Glutamatergic neuron (in vitro differentiated cells): ENCODE measurements around the gene CASP3. TPM values are rescaled to one million over a fixed set of nuclear protein-coding genes. Genes with fewer than 3 reads are reported as not detected.
"Not testable (repeated sequence)": the region's sequence is repeated elsewhere in the genome, so short reads cannot be mapped to it uniquely, and the experiment has no call there.

ENCODE experiments used
- DNase-seq: peaks from one replicate; pipeline ENCODE4 v3.0.0; 2022
- H3K27ac Mint-ChIP-seq: one replicate; pipeline ENCODE4 v1.8.0; 2020; ENCODE audit warnings: mild to moderate bottlenecking, mixed read lengths, inconsistent platforms; ENCODE audit not compliant: unreplicated experiment
- H3K27me3 Mint-ChIP-seq: one replicate; pipeline ENCODE4 v1.8.0; 2020; ENCODE audit warnings: mild to moderate bottlenecking, moderate library complexity, mixed read lengths, inconsistent platforms; ENCODE audit not compliant: unreplicated experiment
- H3K36me3 Mint-ChIP-seq: one replicate; pipeline ENCODE4 v1.8.0; 2020; ENCODE audit warnings: mild to moderate bottlenecking, mixed read lengths, inconsistent platforms; ENCODE audit not compliant: unreplicated experiment
- H3K4me1 Mint-ChIP-seq: one replicate; pipeline ENCODE4 v1.8.0; 2020; ENCODE audit warnings: mild to moderate bottlenecking, low read depth, mixed read lengths, inconsistent platforms; ENCODE audit not compliant: unreplicated experiment
- H3K4me3 Mint-ChIP-seq: one replicate; pipeline ENCODE4 v1.8.0; 2020; ENCODE audit warnings: mild to moderate bottlenecking, mixed read lengths, inconsistent platforms; ENCODE audit not compliant: unreplicated experiment
- H3K9me3 Mint-ChIP-seq: one replicate; pipeline ENCODE4 v1.8.0; 2020; ENCODE audit warnings: mild to moderate bottlenecking, moderate library complexity, mixed read lengths, inconsistent platforms; ENCODE audit not compliant: unreplicated experiment
- CTCF ChIP-seq: fragments of 200-600 bp; sonication (generic); IDR thresholded peaks from one replicate; pipeline ENCODE4 v1.5.0; 2021; ENCODE audit not compliant: partially characterized antibody, unreplicated experiment
- total RNA-seq: library from RNA; stranded (reverse); fragmentation: NEBNext Ultra II Directional; extraction: Animal tissue kit (Norgen Biotek cat#: 25700); gene quantifications from one replicate; pipeline ENCODE4 v1.2.1, GENCODE V29; 2021; ENCODE audit not compliant: unreplicated experiment

Gene CASP3
- total RNA-seq, 1 donor from 2014 or later: 311 TPM

DNA sequence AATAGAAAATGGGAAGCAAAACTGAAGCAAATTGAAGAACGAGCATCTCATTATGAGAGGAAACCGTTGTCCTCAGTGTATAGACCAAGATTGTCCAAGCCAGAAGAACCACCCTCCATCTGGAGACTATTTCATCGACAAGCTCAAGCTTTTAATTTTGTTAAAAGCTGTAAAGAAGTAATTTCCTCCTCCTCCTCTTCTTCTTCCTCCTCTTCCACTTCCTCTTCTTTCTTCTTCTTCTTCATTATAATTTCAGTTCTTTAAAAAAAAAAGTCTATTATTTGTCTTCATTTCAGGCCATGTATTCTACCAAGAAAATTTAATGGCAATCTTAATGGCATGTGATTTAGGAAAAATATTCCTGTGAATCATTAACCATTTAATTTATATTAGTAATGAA is 7.9 kb upstream of the CASP3 start:
- H3K4me3 Mint-ChIP-seq: no peak overlapping the region
- peaks cover 8% of the 10 kb centered on the region for H3K4me1 Mint-ChIP-seq
- H3K27me3 Mint-ChIP-seq: no peaks in the 10 kb centered on the region
- H3K9me3 Mint-ChIP-seq: peaks cover 6% of the 10 kb centered on the region
- no peak for DNase-seq
- H3K27ac Mint-ChIP-seq: no peak overlapping the region
- no peaks in the 10 kb centered on the region for H3K36me3 Mint-ChIP-seq
- TF ChIP-seq CTCF: no peak

- Mint-ChIP-seq H3K36me3 (no peaks in the 10 kb centered on the region), H3K27me3 (peaks cover 2% of the 10 kb centered on the region), H3K27ac (peak overlapping the region; percentile 12), H3K4me1 (peaks cover 11% of the 10 kb centered on the region), H3K9me3 (peaks cover 6% of the 10 kb centered on the region), H3K4me3 (no peak overlapping the region)
- no peak for TF ChIP-seq CTCF
- DNase-seq: no peak
These were observed 6.9 kb upstream of the CASP3 start for GRCh38 chr4:184655889-184656869.

- Mint-ChIP-seq H3K4me1 (peaks cover 20% of the 10 kb centered on the region), H3K4me3 (peak overlapping the region; percentile 26), H3K36me3 (no peaks in the 10 kb centered on the region), H3K27ac (peak overlapping the region; percentile 74), H3K9me3 (peaks cover 10% of the 10 kb centered on the region), H3K27me3 (peaks cover 5% of the 10 kb centered on the region)
- DNase-seq: no peak
- TF ChIP-seq CTCF: no peak
These were observed 4.4 kb upstream of the CASP3 start for GRCh38 chr4:184653650-184654049.

DNA sequence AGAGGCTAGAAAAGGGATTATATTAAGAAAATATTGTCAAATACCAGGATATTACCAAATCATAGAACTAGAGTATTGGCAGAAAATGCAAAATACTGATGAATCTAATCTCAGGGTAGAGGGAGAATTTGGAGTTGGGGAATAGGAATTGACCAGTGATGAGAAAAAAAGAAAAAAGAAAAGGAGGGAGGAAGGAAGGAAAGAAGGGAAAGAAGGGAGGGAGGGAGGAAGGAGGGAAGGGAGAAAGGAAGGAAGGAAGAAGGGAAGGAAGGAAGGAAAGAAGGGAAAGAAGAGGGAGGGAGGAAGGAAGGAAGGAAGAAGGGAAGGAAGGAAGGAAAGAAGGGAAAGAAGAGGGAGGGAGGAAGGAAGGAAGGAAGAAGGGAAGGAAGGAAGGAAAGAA is 3.4 kb upstream of the CASP3 start:
- not testable (repeated sequence) for H3K36me3 Mint-ChIP-seq
- H3K4me1 Mint-ChIP-seq: peaks cover 20% of the 10 kb centered on the region

DNA sequence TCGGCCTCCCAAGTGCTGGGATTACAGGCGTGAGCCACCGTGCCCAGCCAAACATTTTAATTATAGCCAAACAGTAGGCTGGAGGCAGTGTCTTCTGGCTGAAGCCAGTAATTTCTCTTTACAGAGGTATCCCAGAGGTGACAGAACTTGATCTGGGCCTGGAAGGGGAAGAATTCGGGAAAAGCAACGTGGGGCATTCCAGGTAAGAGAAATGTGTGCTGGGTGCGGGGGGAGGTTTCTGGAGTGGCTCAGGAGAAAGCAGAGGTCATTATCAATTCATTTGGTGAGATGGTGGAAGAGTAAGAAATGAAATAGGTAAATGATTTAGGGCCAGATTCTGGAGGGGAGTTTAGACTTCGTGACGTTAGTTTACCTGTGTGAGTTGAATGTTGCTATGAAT is 2.7 kb upstream of the CASP3 start:
- Mint-ChIP-seq H3K36me3 (peaks cover 7% of the 10 kb centered on the region), H3K27ac (peak overlapping the region; percentile 31), H3K4me3 (no peak overlapping the region), H3K4me1 (peaks cover 20% of the 10 kb centered on the region), H3K9me3 (peaks cover 22% of the 10 kb centered on the region), H3K27me3 (peaks cover 14% of the 10 kb centered on the region)
- DNase-seq: no peak
- TF ChIP-seq CTCF: no peak

More for the DNA sequence above, 3.4 kb upstream of the CASP3 start:
- H3K27ac Mint-ChIP-seq, DNase-seq, H3K4me3 Mint-ChIP-seq: not testable (repeated sequence)
- Mint-ChIP-seq H3K9me3 (peaks cover 18% of the 10 kb centered on the region), H3K27me3 (peaks cover 13% of the 10 kb centered on the region)
